Mucosa of rectum (tissue), 2 donors: ENCODE results near the gene INTU.

ENCODE experiments used
- H3K27ac ChIP-seq, 2 donors: one replicate each; pipeline ENCODE4 v1.7.0; 2013; ENCODE audit warnings: inconsistent platforms in 2 of 2, low read depth in 2 of 2, low read length in 2 of 2
- H3K27me3 ChIP-seq, 2 donors: one replicate each; pipeline ENCODE4 v1.7.0; 2013; ENCODE audit warnings: low read length in 2 of 2; ENCODE audit not compliant: control insufficient read depth in 2 of 2, insufficient read depth in 2 of 2
- H3K36me3 ChIP-seq, 2 donors: one replicate each; pipeline ENCODE4 v1.7.0; 2013; ENCODE audit warnings: low read length in 2 of 2; ENCODE audit not compliant: control insufficient read depth in 2 of 2, insufficient read depth in 2 of 2
- H3K4me1 ChIP-seq, 2 donors: one replicate each; pipeline ENCODE4 v1.7.0; 2013; ENCODE audit warnings: low read length in 2 of 2, mild to moderate bottlenecking in 1 of 2; ENCODE audit not compliant: control insufficient read depth in 2 of 2, insufficient read depth in 2 of 2
- H3K4me3 ChIP-seq, 2 donors: one replicate each; pipeline ENCODE4 v1.7.0; 2013; ENCODE audit warnings: low read length in 2 of 2
- H3K9ac ChIP-seq, 2 donors: one replicate each; pipeline ENCODE4 v1.7.0; 2013; ENCODE audit warnings: low read length in 2 of 2, low read depth in 1 of 2, mild to moderate bottlenecking in 1 of 2
- H3K9me3 ChIP-seq, 2 donors: one replicate each; pipeline ENCODE4 v1.7.0; 2013; ENCODE audit warnings: low read length in 2 of 2; ENCODE audit not compliant: control insufficient read depth in 2 of 2
- donor health status: healthy.
- donor health status: Normal muscosa, but diverticular disease.

The INTU gene

GRCh38 chr4:127616898-127617297 lies 15.9 kb upstream of the INTU start:
- no peaks in the 10 kb centered on the region for H3K4me1 ChIP-seq
- no peaks in the 10 kb centered on the region for H3K36me3 ChIP-seq
- no peak overlapping the region for H3K27ac ChIP-seq
- H3K9me3 ChIP-seq = no peaks in the 10 kb centered on the region
- peaks cover 2 to 5% of the 10 kb centered on the region in 2 donors for H3K27me3 ChIP-seq
- H3K4me3 ChIP-seq = no peak overlapping the region
- no peak overlapping the region for H3K9ac ChIP-seq

- Histone ChIP-seq H3K9me3 (no peaks in the 10 kb centered on the region), H3K4me3 (no peak overlapping the region), H3K9ac (no peak overlapping the region), H3K27me3 (peaks cover 8 to 16% of the 10 kb centered on the region in 2 donors), H3K36me3 (no peaks in the 10 kb centered on the region), H3K4me1 (peaks cover 0 to 4% of the 10 kb centered on the region in 2 donors), H3K27ac (no peak overlapping the region)
Observed at GRCh38 chr4:127618427-127618826, 14.3 kb upstream of the INTU start.

GRCh38 chr4:127622621-127622920 lies 10.2 kb upstream of the INTU start:
- H3K27me3 ChIP-seq = peaks cover 12 to 24% of the 10 kb centered on the region in 2 donors
- H3K4me1 ChIP-seq = peaks cover 0 to 4% of the 10 kb centered on the region in 2 donors
- H3K27ac ChIP-seq = no peak overlapping the region
- H3K9me3 ChIP-seq = no peaks in the 10 kb centered on the region
- no peaks in the 10 kb centered on the region for H3K36me3 ChIP-seq
- H3K9ac ChIP-seq = no peak overlapping the region
- H3K4me3 ChIP-seq = peak overlapping the region; percentile 49 to 59

GRCh38 chr4:127622921-127623796 lies 9.6 kb upstream of the INTU start:
- Histone ChIP-seq H3K9ac (peak overlapping the region in 1 of 2 donors; percentile 38), H3K27ac (no peak overlapping the region), H3K4me3 (peak overlapping the region; percentile 49 to 59), H3K36me3 (no peaks in the 10 kb centered on the region), H3K9me3 (no peaks in the 10 kb centered on the region), H3K4me1 (peaks cover 0 to 4% of the 10 kb centered on the region in 2 donors), H3K27me3 (peaks cover 12 to 24% of the 10 kb centered on the region in 2 donors)

GRCh38 chr4:127623797-127624083 lies 9.0 kb upstream of the INTU start:
- Histone ChIP-seq H3K27ac (no peak overlapping the region), H3K4me1 (peaks cover 0 to 4% of the 10 kb centered on the region in 2 donors), H3K36me3 (no peaks in the 10 kb centered on the region), H3K9me3 (no peaks in the 10 kb centered on the region), H3K27me3 (peaks cover 12 to 24% of the 10 kb centered on the region in 2 donors), H3K9ac (no peak overlapping the region), H3K4me3 (peak overlapping the region; percentile 49 to 59)

GRCh38 chr4:127624173-127624572 lies 8.6 kb upstream of the INTU start:
- Histone ChIP-seq H3K27ac (no peak overlapping the region), H3K36me3 (no peaks in the 10 kb centered on the region), H3K4me3 (peak overlapping the region in 1 of 2 donors; percentile 59), H3K4me1 (peaks cover 0 to 4% of the 10 kb centered on the region in 2 donors), H3K27me3 (peaks cover 12 to 24% of the 10 kb centered on the region in 2 donors), H3K9me3 (no peaks in the 10 kb centered on the region), H3K9ac (no peak overlapping the region)

- no peaks in the 10 kb centered on the region for H3K4me1 ChIP-seq
Observed at GRCh38 chr4:127629371-127629770, 3.4 kb upstream of the INTU start.

GRCh38 chr4:127630152-127630551 lies 2.6 kb upstream of the INTU start:
- no peaks in the 10 kb centered on the region for H3K4me1 ChIP-seq

More at GRCh38 chr4:127629371-127629770, 3.4 kb upstream of the INTU start:
- H3K27me3 ChIP-seq = peaks cover 0 to 3% of the 10 kb centered on the region in 2 donors
- no peaks in the 10 kb centered on the region for H3K36me3 ChIP-seq
- H3K9ac ChIP-seq = no peak overlapping the region
- H3K9me3 ChIP-seq = no peaks in the 10 kb centered on the region
- H3K27ac ChIP-seq = no peak overlapping the region
- H3K4me3 ChIP-seq = no peak overlapping the region

GRCh38 chr4:127631420-127631819 lies 1.3 kb upstream of the INTU start:
- Histone ChIP-seq H3K27me3 (peaks cover 0 to 3% of the 10 kb centered on the region in 2 donors), H3K9me3 (no peaks in the 10 kb centered on the region), H3K36me3 (no peaks in the 10 kb centered on the region), H3K9ac (no peak overlapping the region), H3K4me3 (no peak overlapping the region), H3K27ac (no peak overlapping the region), H3K4me1 (no peaks in the 10 kb centered on the region)

More at GRCh38 chr4:127630152-127630551, 2.6 kb upstream of the INTU start:
- no peak overlapping the region for H3K27ac ChIP-seq
- H3K36me3 ChIP-seq = no peaks in the 10 kb centered on the region
- H3K9ac ChIP-seq = no peak overlapping the region
- H3K4me3 ChIP-seq = no peak overlapping the region
- H3K27me3 ChIP-seq = peaks cover 0 to 3% of the 10 kb centered on the region in 2 donors
- H3K9me3 ChIP-seq = no peaks in the 10 kb centered on the region

GRCh38 chr4:127634181-127634580 lies 1.4 kb downstream of the INTU start:
- no peaks in the 10 kb centered on the region for H3K27me3 ChIP-seq
- H3K27ac ChIP-seq = no peak overlapping the region
- no peak overlapping the region for H3K4me3 ChIP-seq
- no peaks in the 10 kb centered on the region for H3K9me3 ChIP-seq
- no peak overlapping the region for H3K9ac ChIP-seq
- no peaks in the 10 kb centered on the region for H3K4me1 ChIP-seq
- no peaks in the 10 kb centered on the region for H3K36me3 ChIP-seq
